Measurements from ENCODE around the gene THOC5. TPM values are rescaled to one million over a fixed set of nuclear protein-coding genes. Genes with fewer than 3 reads are reported as not detected.
A peak's percentile ranks its signal among the peaks of the same experiment; 100 is the strongest.

THOC5 gene
- total and polyA plus RNA-seq, 2 of the 4 experiments (the other 2 are of a cell fraction), result 68.4 to 73.7 TPM

DNA sequence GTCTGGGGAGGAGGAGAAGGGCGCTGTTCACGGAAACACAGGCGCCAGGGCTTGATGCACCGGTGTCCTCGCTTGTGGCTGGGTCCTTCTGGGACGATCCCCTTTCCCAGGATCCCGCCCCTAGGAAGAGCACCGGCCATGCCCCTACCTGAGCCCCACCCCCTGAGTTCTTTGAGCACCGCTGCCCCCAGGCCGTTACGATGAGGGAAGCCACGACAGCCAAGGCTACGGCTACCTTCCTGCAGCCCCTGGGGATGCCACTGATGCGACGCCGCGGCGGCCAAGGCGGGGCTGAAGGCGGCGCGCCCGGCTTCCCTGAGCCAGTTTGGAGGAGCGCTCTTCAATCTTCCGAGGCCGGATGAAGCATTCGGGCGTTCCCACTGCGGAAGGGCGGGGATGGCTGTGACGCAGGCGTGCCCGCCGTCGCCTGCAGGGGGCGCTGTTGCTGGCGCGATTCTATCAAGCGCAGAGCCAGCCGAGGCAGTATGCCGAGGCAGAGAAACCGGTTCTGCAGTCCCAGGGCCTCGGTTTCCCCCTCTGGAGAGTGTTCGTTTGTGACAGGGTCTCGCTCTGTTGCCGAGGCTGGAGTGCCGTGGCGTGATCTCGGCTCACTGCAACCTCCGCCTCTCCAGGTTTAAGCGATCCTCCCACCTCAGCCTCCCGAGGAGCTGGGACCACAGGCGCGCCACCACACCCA lies 83.2 kb downstream of the THOC5 start:
- Histone ChIP-seq H2AK9ac (replicated peaks; ENCODE audit: low read depth, low read length, poor library complexity) (no peak overlapping the region), H3K56ac (ENCODE audit: extremely low read depth, insufficient read depth, low read length) (no peak overlapping the region), H3K4me1 (ENCODE audit: control insufficient read depth, insufficient read depth, low read length) (no peaks in the 10 kb centered on the region; the same call in 1 of the 2 replicates), H2BK15ac (ENCODE audit: low read depth, low read length) (no peak overlapping the region), H2AFZ (replicated peaks; ENCODE audit: low read length, poor library complexity) (peak overlapping the region; percentile 87), H2BK20ac (ENCODE audit: low read depth, low read length) (no peak overlapping the region), H2BK5ac (ENCODE audit: low read depth, low read length, poor library complexity, severe bottlenecking) (no peak overlapping the region), H4K5ac (ENCODE audit: low read depth, low read length) (no peak overlapping the region), H3K14ac (replicated peaks; ENCODE audit: low read depth, low read length) (no peak overlapping the region), H3K18ac (ENCODE audit: low read depth, low read length) (no peak overlapping the region), H3K23ac (ENCODE audit: low read depth, low read length) (no peak overlapping the region), H3K36me3 (ENCODE audit: control insufficient read depth, insufficient read depth, low read length) (no peaks in the 10 kb centered on the region), H2AK5ac (ENCODE audit: low read depth, low read length) (no peak overlapping the region), H3K27ac (ENCODE audit: insufficient read depth, low read length) (no peak overlapping the region), H4K91ac (ENCODE audit: insufficient read depth, low read depth, low read length) (no peak overlapping the region), H3K9ac (ENCODE audit: low read depth, low read length) (no peak overlapping the region), H2BK120ac (ENCODE audit: low read depth, low read length) (no peak overlapping the region), H3K4me2 (ENCODE audit: low read depth, low read length) (peak overlapping the region; percentile 70), H4K8ac (ENCODE audit: low read depth in 2 of 2, low read length in 2 of 2) (no peak overlapping the region), H3K4me3 (ENCODE audit: insufficient read depth, low read depth, low read length) (peak overlapping the region; percentile 37), H3K9me3 (ENCODE audit: control insufficient read depth, insufficient read depth, low read length) (no peaks in the 10 kb centered on the region), H3K4ac (ENCODE audit: low read depth, low read length) (no peak overlapping the region), H3K9me1 (ENCODE audit: insufficient read depth, low read length) (no peaks in the 10 kb centered on the region), H4K20me1 (ENCODE audit: insufficient read depth, low read length) (no peaks in the 10 kb centered on the region), H3K79me1 (ENCODE audit: low read depth in 1 of 2, low read length in 2 of 2) (no peaks in the 10 kb centered on the region), H3K27me3 (ENCODE audit: control insufficient read depth, insufficient read depth, low read length) (peaks cover 44% of the 10 kb centered on the region)
- ChIA-PET POLR2A (ENCODE audit: unreplicated experiment) (no interaction called here), CTCF (interaction anchor here (0.6 to 1.3 kb wide), 4 partner anchors 13 to 142 kb away, joined by 3 to 4 read pairs (median 3); no protein-coding TSS in a partner anchor)
- ATAC-seq (ENCODE audit: low read depth), result peak; percentile 71
- 15% methylated on average over 28 of the region's 54 CpGs; no CpG with 5 or more reads in 1 of the 2 experiments for WGBS, 2 experiments (ENCODE audit: extremely low coverage in 2 of 2, insufficient read length in 1 of 2)
- dilution Hi-C loops (cut with HindIII; ENCODE audit: low sequenced_read_pairs, unreplicated experiment) (no loop called here), in situ Hi-C loops (cut with MboI; ENCODE audit: low sequenced_read_pairs) (no loop called here), intact Hi-C loops (cut with micrococcal nuclease) (no loop called here)
- no TSS peak for BruUV-seq (replicated peaks)
- TF ChIP-seq RCOR1 (IDR thresholded peaks at IDR 0.05; ENCODE audit: insufficient replicate concordance, low read length) (no peak), FOS (IDR thresholded peaks at IDR 0.05; ENCODE audit: low read depth, low read length) (no peak), SMC3 (IDR thresholded peaks at IDR 0.05; ENCODE audit: low read depth, low read length) (no peak), MXI1 (IDR thresholded peaks at IDR 0.05; ENCODE audit: borderline replicate concordance, low read depth, low read length) (no peak), MAFK (IDR thresholded peaks at IDR 0.05; ENCODE audit: low read depth, low read length) (no peak), RFX5 (IDR thresholded peaks at IDR 0.05; ENCODE audit: low read depth, low read length) (no peak), MAZ (IDR thresholded peaks at IDR 0.05; ENCODE audit: borderline replicate concordance, low read depth, low read length) (no peak), NFE2L2 (IDR thresholded peaks at IDR 0.05; ENCODE audit: low read depth, low read length) (no peak), RAD21 (IDR thresholded peaks at IDR 0.05; ENCODE audit: low read length) (peak; percentile 49), POLR2A (IDR thresholded peaks at IDR 0.05; ENCODE audit: low read depth, low read length) (no peak)
- TF ChIP-seq, protein P1, sequence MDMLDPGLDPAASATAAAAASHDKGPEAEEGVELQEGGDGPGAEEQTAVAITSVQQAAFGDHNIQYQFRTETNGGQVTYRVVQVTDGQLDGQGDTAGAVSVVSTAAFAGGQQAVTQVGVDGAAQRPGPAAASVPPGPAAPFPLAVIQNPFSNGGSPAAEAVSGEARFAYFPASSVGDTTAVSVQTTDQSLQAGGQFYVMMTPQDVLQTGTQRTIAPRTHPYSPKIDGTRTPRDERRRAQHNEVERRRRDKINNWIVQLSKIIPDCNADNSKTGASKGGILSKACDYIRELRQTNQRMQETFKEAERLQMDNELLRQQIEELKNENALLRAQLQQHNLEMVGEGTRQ (IDR thresholded peaks at IDR 0.05; ENCODE audit: low read depth, low read length), result no peak
- TF ChIP-seq, protein P2, sequence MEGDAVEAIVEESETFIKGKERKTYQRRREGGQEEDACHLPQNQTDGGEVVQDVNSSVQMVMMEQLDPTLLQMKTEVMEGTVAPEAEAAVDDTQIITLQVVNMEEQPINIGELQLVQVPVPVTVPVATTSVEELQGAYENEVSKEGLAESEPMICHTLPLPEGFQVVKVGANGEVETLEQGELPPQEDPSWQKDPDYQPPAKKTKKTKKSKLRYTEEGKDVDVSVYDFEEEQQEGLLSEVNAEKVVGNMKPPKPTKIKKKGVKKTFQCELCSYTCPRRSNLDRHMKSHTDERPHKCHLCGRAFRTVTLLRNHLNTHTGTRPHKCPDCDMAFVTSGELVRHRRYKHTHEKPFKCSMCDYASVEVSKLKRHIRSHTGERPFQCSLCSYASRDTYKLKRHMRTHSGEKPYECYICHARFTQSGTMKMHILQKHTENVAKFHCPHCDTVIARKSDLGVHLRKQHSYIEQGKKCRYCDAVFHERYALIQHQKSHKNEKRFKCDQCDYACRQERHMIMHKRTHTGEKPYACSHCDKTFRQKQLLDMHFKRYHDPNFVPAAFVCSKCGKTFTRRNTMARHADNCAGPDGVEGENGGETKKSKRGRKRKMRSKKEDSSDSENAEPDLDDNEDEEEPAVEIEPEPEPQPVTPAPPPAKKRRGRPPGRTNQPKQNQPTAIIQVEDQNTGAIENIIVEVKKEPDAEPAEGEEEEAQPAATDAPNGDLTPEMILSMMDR (conservative IDR thresholded peaks at IDR 0.05; ENCODE audit: low read depth, low read length), result peak; percentile 74
- peak; percentile 24 for DNase-seq
